Liver (tissue), 9 donors: ENCODE data around the gene CACHD1. TPM values are rescaled to one million over a fixed set of nuclear protein-coding genes. Genes with fewer than 3 reads are reported as not detected.

ENCODE experiments used
- DNase-seq: peaks from one replicate; pipeline ENCODE4 v3.0.0-alpha.2; 2017; ENCODE audit warnings: low spot score
- H3K27ac ChIP-seq, 2 donors: one replicate each; pipeline ENCODE4 v1.7.0; 2013; ENCODE audit warnings: inconsistent platforms in 2 of 2, low read length in 2 of 2, control low read depth in 1 of 2, low read depth in 1 of 2, mild to moderate bottlenecking in 1 of 2
- H3K27me3 ChIP-seq, 4 donors: one replicate each; pipeline versions ENCODE4 v1.6.1 to v1.7.0; 2013; ENCODE audit warnings: low read length in 3 of 4, inconsistent platforms in 1 of 4, mild to moderate bottlenecking in 1 of 4, moderate library complexity in 1 of 4; ENCODE audit not compliant: control insufficient read depth in 4 of 4, insufficient read depth in 4 of 4
- H3K36me3 ChIP-seq, 4 donors: one replicate each; pipeline versions ENCODE4 v1.6.1 to v1.7.0; 2013; ENCODE audit warnings: low read length in 3 of 4, mild to moderate bottlenecking in 3 of 4, low read depth in 1 of 4, moderate library complexity in 1 of 4; ENCODE audit not compliant: control insufficient read depth in 4 of 4, insufficient read depth in 3 of 4
- H3K4me1 ChIP-seq, 4 donors: one replicate each; pipeline versions ENCODE4 v1.6.1 to v1.7.0; 2013; ENCODE audit warnings: low read length in 3 of 4, mild to moderate bottlenecking in 3 of 4, moderate library complexity in 1 of 4; ENCODE audit not compliant: control insufficient read depth in 4 of 4, insufficient read depth in 4 of 4
- H3K4me3 ChIP-seq, 3 donors: one replicate each; pipeline versions ENCODE4 v1.6.1 to v1.7.0; 2013; ENCODE audit warnings: low read length in 3 of 3, control low read depth in 1 of 3, low read depth in 1 of 3, mild to moderate bottlenecking in 1 of 3
- H3K9ac ChIP-seq, 2 donors: one replicate each; pipeline ENCODE4 v1.7.0; 2013; ENCODE audit warnings: low read length in 2 of 2, mild to moderate bottlenecking in 2 of 2, moderate library complexity in 2 of 2, control low read depth in 1 of 2, low read depth in 1 of 2
- H3K9me3 ChIP-seq, 4 donors: one replicate each; pipeline versions ENCODE4 v1.6.1 to v1.7.0; 2013; ENCODE audit warnings: low read length in 3 of 4; ENCODE audit not compliant: control insufficient read depth in 4 of 4
- FOXA1 ChIP-seq: IDR thresholded peaks from 2 replicates; pipeline ENCODE4 v1.6.1; 2016; ENCODE audit warnings: antibody characterized with exemption
- FOXA2 ChIP-seq: IDR thresholded peaks from 2 replicates; pipeline ENCODE4 v1.6.1; 2016; ENCODE audit warnings: antibody characterized with exemption
- GABPA ChIP-seq, 2 donors: IDR thresholded peaks in 1 of 2; conservative IDR thresholded peaks in 1 of 2; 2 replicates each; pipeline ENCODE4 v1.6.1; 2016; ENCODE audit warnings: antibody characterized with exemption in 2 of 2, mild to moderate bottlenecking in 1 of 2, moderate library complexity in 1 of 2
- HNF4A ChIP-seq, 2 donors: conservative IDR thresholded peaks; 2 replicates each; pipeline ENCODE4 v1.6.1; 2016; ENCODE audit warnings: antibody characterized with exemption in 2 of 2, mild to moderate bottlenecking in 2 of 2
- HNF4G ChIP-seq: IDR thresholded peaks from 2 replicates; pipeline ENCODE4 v1.6.1; 2016; ENCODE audit warnings: antibody characterized with exemption
- RAD21 ChIP-seq, 2 donors: IDR thresholded peaks; 2 replicates each; pipeline ENCODE4 v1.6.1; 2016; ENCODE audit warnings: antibody characterized with exemption in 2 of 2, mild to moderate bottlenecking in 2 of 2
- RXRA ChIP-seq, 2 donors: IDR thresholded peaks; 2 replicates each; pipeline ENCODE4 v1.6.1; 2017 to 2018; ENCODE audit warnings: antibody characterized with exemption in 2 of 2, mild to moderate bottlenecking in 1 of 2
- SP1 ChIP-seq: IDR thresholded peaks from 2 replicates; pipeline ENCODE4 v1.6.1; 2018; ENCODE audit warnings: antibody characterized with exemption, mild to moderate bottlenecking
- TAF1 ChIP-seq: conservative IDR thresholded peaks from 2 replicates; pipeline ENCODE4 v1.6.1; 2016; ENCODE audit warnings: antibody characterized with exemption, mild to moderate bottlenecking
- YY1 ChIP-seq: IDR thresholded peaks from 2 replicates; pipeline ENCODE4 v1.6.1; 2016; ENCODE audit warnings: antibody characterized with exemption, mild to moderate bottlenecking
- WGBS: extraction: QIAGEN DNeasy Blood & Tissue Kit; methylation state at CpG from one replicate; pipeline ENCODE4 v1.1.7; 2013; 5-methylcytosine and 5-hydroxymethylcytosine counted together
- polyA plus RNA-seq, 2 donors: library from polyadenylated mRNA; stranded (reverse) in 1 of 2; unstranded in 1 of 2; fragments of 200-250 nt in 1 of 2; fragments of >200 nt in 1 of 2; fragmentation: Nextera tagmentation in 1 of 2; extraction: Ambion mirVana in 1 of 2; gene quantifications; one replicate each; pipeline versions ENCODE4 v1.2.1 to v1.2.3, GENCODE V29; 2013 to 2015
- total RNA-seq, 2 donors: library from RNA; depleted of rRNA; stranded (reverse); fragments of >200 nt; gene quantifications; one replicate each; pipeline ENCODE4 v1.2.3, GENCODE V29; 2014
- TF ChIP-seq, protein P1 (sequence below): fragments of 150-350 bp; IDR thresholded peaks from 2 replicates; pipeline ENCODE4 v1.5.1; 2017; ENCODE audit warnings: improper control_type of control experiment, low read depth, low read length; ENCODE audit not compliant: missing input control
- TF ChIP-seq, protein P2 (sequence below): IDR thresholded peaks from 2 replicates; pipeline ENCODE4 v1.6.1; 2016; ENCODE audit warnings: antibody characterized with exemption, mild to moderate bottlenecking
- TF ChIP-seq, protein P3 (sequence below): IDR thresholded peaks from 2 replicates; pipeline ENCODE4 v1.6.1; 2016; ENCODE audit warnings: antibody characterized with exemption
- TF ChIP-seq, protein P4 (sequence below): IDR thresholded peaks from 2 replicates; pipeline ENCODE4 v1.6.1; 2016; ENCODE audit warnings: antibody characterized with exemption
- TF ChIP-seq, protein P5 (sequence below): IDR thresholded peaks from 2 replicates; pipeline ENCODE4 v1.6.1; 2016; ENCODE audit warnings: antibody characterized with exemption
- donor health status: healthy.
- donor health status: healthy.
- donor health status: healthy.
- donor health status: healthy.
- donor health status: healthy.

Gene CACHD1
- total and polyA plus RNA-seq, 4 donors: 0.68 to 4.2 (median 2.3) TPM

DNA sequence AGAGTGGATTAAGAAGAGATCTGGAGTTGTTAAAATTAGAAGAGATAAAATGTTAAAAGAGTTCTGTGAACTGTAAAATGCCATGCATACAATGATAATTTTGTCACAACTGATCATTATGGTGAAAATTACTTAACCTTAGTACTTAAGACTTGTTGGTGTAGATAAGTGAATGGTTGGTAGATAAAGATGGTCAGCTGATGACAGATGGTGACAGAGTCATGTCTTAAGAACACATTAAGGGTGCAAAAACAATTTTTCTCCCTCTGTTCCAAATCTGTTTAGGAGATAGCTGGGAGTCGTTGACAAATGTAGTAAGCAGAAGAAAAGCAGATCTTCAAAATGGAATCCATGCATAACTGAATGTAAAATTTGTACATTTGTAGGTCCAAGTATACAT lies 18.5 kb upstream of the CACHD1 start:
- WGBS: 90% methylated on average over 1 of the region's 1 CpG
- TF ChIP-seq, protein P1, sequence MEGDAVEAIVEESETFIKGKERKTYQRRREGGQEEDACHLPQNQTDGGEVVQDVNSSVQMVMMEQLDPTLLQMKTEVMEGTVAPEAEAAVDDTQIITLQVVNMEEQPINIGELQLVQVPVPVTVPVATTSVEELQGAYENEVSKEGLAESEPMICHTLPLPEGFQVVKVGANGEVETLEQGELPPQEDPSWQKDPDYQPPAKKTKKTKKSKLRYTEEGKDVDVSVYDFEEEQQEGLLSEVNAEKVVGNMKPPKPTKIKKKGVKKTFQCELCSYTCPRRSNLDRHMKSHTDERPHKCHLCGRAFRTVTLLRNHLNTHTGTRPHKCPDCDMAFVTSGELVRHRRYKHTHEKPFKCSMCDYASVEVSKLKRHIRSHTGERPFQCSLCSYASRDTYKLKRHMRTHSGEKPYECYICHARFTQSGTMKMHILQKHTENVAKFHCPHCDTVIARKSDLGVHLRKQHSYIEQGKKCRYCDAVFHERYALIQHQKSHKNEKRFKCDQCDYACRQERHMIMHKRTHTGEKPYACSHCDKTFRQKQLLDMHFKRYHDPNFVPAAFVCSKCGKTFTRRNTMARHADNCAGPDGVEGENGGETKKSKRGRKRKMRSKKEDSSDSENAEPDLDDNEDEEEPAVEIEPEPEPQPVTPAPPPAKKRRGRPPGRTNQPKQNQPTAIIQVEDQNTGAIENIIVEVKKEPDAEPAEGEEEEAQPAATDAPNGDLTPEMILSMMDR: no peak
- TF ChIP-seq HNF4G: no peak
- TF ChIP-seq, protein P2, sequence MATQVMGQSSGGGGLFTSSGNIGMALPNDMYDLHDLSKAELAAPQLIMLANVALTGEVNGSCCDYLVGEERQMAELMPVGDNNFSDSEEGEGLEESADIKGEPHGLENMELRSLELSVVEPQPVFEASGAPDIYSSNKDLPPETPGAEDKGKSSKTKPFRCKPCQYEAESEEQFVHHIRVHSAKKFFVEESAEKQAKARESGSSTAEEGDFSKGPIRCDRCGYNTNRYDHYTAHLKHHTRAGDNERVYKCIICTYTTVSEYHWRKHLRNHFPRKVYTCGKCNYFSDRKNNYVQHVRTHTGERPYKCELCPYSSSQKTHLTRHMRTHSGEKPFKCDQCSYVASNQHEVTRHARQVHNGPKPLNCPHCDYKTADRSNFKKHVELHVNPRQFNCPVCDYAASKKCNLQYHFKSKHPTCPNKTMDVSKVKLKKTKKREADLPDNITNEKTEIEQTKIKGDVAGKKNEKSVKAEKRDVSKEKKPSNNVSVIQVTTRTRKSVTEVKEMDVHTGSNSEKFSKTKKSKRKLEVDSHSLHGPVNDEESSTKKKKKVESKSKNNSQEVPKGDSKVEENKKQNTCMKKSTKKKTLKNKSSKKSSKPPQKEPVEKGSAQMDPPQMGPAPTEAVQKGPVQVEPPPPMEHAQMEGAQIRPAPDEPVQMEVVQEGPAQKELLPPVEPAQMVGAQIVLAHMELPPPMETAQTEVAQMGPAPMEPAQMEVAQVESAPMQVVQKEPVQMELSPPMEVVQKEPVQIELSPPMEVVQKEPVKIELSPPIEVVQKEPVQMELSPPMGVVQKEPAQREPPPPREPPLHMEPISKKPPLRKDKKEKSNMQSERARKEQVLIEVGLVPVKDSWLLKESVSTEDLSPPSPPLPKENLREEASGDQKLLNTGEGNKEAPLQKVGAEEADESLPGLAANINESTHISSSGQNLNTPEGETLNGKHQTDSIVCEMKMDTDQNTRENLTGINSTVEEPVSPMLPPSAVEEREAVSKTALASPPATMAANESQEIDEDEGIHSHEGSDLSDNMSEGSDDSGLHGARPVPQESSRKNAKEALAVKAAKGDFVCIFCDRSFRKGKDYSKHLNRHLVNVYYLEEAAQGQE: no peak
- TF ChIP-seq, protein P3, sequence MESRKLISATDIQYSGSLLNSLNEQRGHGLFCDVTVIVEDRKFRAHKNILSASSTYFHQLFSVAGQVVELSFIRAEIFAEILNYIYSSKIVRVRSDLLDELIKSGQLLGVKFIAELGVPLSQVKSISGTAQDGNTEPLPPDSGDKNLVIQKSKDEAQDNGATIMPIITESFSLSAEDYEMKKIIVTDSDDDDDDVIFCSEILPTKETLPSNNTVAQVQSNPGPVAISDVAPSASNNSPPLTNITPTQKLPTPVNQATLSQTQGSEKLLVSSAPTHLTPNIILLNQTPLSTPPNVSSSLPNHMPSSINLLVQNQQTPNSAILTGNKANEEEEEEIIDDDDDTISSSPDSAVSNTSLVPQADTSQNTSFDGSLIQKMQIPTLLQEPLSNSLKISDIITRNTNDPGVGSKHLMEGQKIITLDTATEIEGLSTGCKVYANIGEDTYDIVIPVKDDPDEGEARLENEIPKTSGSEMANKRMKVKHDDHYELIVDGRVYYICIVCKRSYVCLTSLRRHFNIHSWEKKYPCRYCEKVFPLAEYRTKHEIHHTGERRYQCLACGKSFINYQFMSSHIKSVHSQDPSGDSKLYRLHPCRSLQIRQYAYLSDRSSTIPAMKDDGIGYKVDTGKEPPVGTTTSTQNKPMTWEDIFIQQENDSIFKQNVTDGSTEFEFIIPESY: no peak

DNA sequence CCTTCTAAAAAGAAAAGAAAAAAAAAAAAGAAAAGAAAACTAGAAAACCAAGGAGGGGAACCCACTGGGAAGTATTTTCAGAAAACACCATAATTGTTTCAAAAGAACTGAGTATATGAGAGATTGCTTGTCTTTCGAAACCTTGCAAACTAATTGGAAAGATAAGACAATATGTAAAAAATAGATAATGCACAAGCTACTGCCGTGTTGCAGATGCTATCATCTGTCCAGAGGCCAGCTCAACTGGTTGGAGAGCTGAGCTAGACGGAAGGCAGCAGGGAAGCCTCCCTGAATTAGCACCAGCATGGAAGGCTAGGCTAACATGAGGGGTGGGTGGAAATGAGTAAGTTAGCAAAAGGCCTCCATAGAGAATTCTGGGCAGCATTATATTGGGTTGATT lies 16.2 kb upstream of the CACHD1 start:
- 83% methylated on average over 3 of the region's 3 CpGs for WGBS
- TF ChIP-seq, protein P4, sequence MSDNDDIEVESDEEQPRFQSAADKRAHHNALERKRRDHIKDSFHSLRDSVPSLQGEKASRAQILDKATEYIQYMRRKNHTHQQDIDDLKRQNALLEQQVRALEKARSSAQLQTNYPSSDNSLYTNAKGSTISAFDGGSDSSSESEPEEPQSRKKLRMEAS: no peak
- TF ChIP-seq, protein P2: no peak
- TF ChIP-seq FOXA1: no peak
- no peak for TF ChIP-seq RAD21 (IDR thresholded peaks at IDR 0.05)
- TF ChIP-seq, protein P3: no peak
- TF ChIP-seq YY1: no peak
- no peak for TF ChIP-seq HNF4A (conservative IDR thresholded peaks at IDR 0.05)
- TF ChIP-seq, protein P5, sequence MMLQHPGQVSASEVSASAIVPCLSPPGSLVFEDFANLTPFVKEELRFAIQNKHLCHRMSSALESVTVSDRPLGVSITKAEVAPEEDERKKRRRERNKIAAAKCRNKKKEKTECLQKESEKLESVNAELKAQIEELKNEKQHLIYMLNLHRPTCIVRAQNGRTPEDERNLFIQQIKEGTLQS: no peak
- TF ChIP-seq, protein P1: no peak
- TF ChIP-seq FOXA2: no peak
- no peak for TF ChIP-seq TAF1
- TF ChIP-seq GABPA (IDR thresholded peaks at IDR 0.05 in 1 of 2, conservative IDR thresholded peaks at IDR 0.05 in 1 of 2): no peak
- no peak for TF ChIP-seq SP1
- no peak for TF ChIP-seq RXRA (IDR thresholded peaks at IDR 0.05)
- TF ChIP-seq HNF4G: no peak

More for the DNA sequence above, 18.5 kb upstream of the CACHD1 start:
- DNase-seq: no peak
- no peaks in the 10 kb centered on the region for H3K4me1 ChIP-seq
- no peaks in the 10 kb centered on the region for H3K36me3 ChIP-seq
- no peak overlapping the region for H3K4me3 ChIP-seq
- H3K27ac ChIP-seq: no peak overlapping the region
- no peaks in the 10 kb centered on the region for H3K9me3 ChIP-seq
- peaks cover 0 to 4% (median 0%) of the 10 kb centered on the region in 4 donors for H3K27me3 ChIP-seq
- H3K9ac ChIP-seq: no peak overlapping the region

More for the DNA sequence above, 16.2 kb upstream of the CACHD1 start:
- no peaks in the 10 kb centered on the region for H3K4me1 ChIP-seq
- H3K36me3 ChIP-seq: no peaks in the 10 kb centered on the region
- H3K9ac ChIP-seq: no peak overlapping the region
- H3K27me3 ChIP-seq: peaks cover 0 to 3% (median 0%) of the 10 kb centered on the region in 4 donors
- DNase-seq: peak; percentile 41
- H3K9me3 ChIP-seq: no peaks in the 10 kb centered on the region
- no peak overlapping the region for H3K27ac ChIP-seq
- no peak overlapping the region for H3K4me3 ChIP-seq
